WTC11 (cell line): ENCODE results near the gene INTU. TPM values are rescaled to one million over a fixed set of nuclear protein-coding genes. Genes with fewer than 3 reads are reported as not detected.

ENCODE experiments used
- ATAC-seq: fragments of 200-7000 bp; cut with Tn5 transposase; 2 replicates; pipeline ENCODE4 v1.10.0; 2021; ENCODE audit warnings: mild to moderate bottlenecking, moderate library complexity
- CTCF ChIA-PET: fragments of 300-600 bp; sonication (Branson Sonifier 250); formaldehyde crosslinking; loops from one replicate; lab custom pipeline; 2021; ENCODE audit warnings: antibody characterized with exemption; lab: Charles Lee
- POLR2A ChIA-PET: fragments of 350-600 bp; sonication (Branson Sonifier 250); formaldehyde crosslinking; loops from one replicate; lab custom pipeline; 2021; ENCODE audit warnings: antibody characterized with exemption; lab: Charles Lee
- DNase-seq: peaks from one replicate; pipeline ENCODE4 v3.0.0; 2021; ENCODE audit warnings: low spot score
- H3K27ac Mint-ChIP-seq: 2 replicates; pipeline ENCODE4 v1.8.0; 2021; ENCODE audit warnings: mixed read lengths
- H3K27me3 Mint-ChIP-seq: 2 replicates; pipeline ENCODE4 v1.8.0; 2021; ENCODE audit warnings: low read depth, mild to moderate bottlenecking, moderate library complexity, mixed read lengths
- H3K36me3 Mint-ChIP-seq: 2 replicates; pipeline ENCODE4 v1.8.0; 2021; ENCODE audit warnings: mixed read lengths
- H3K4me1 Mint-ChIP-seq: 2 replicates; pipeline ENCODE4 v1.8.0; 2022; ENCODE audit warnings: mixed read lengths
- H3K4me3 Mint-ChIP-seq: 2 replicates; pipeline ENCODE4 v1.8.0; 2021; ENCODE audit warnings: mild to moderate bottlenecking, moderate library complexity, mixed read lengths
- H3K9me3 Mint-ChIP-seq: 2 replicates; pipeline ENCODE4 v1.8.0; 2021; ENCODE audit warnings: mixed read lengths
- AFF4 ChIP-seq: sonication (generic); formaldehyde crosslinking; IDR thresholded peaks from 2 replicates; pipeline ENCODE4 v1.8.1; 2023; ENCODE audit warnings: mild to moderate bottlenecking, missing genetic modification reagents, borderline replicate concordance
- ATF1 ChIP-seq: sonication (generic); formaldehyde crosslinking; IDR thresholded peaks from 2 replicates; pipeline ENCODE4 v1.8.1; 2023; ENCODE audit warnings: mild to moderate bottlenecking, moderate library complexity, missing genetic modification reagents
- E2F5 ChIP-seq: sonication (generic); formaldehyde crosslinking; IDR thresholded peaks from 2 replicates; pipeline ENCODE4 v1.8.1; 2022; ENCODE audit warnings: mild to moderate bottlenecking, moderate library complexity, missing genetic modification reagents
- ELF4 ChIP-seq: sonication (generic); formaldehyde crosslinking; IDR thresholded peaks from 2 replicates; pipeline ENCODE4 v1.8.1; 2022; ENCODE audit warnings: low read depth, mild to moderate bottlenecking, moderate library complexity, missing genetic modification reagents
- ESRRA ChIP-seq: sonication (generic); formaldehyde crosslinking; IDR thresholded peaks from 2 replicates; pipeline ENCODE4 v1.8.1; 2022; ENCODE audit warnings: mild to moderate bottlenecking, missing genetic modification reagents, borderline replicate concordance
- GTF2I ChIP-seq: fragments of 250-450 bp; sonication (Bioruptor Pico); conservative IDR thresholded peaks from 2 replicates; pipeline ENCODE4 v1.4.0; 2021; ENCODE audit warnings: mild to moderate bottlenecking
- JAZF1 ChIP-seq: fragments of 250-450 bp; sonication (Bioruptor Pico); IDR thresholded peaks from 2 replicates; pipeline ENCODE4 v1.9.0; 2021; ENCODE audit warnings: moderate library complexity, mild to moderate bottlenecking, inconsistent platforms
- MXD4 ChIP-seq: fragments of 250-450 bp; sonication (Bioruptor Pico); IDR thresholded peaks from 2 replicates; pipeline ENCODE4 v1.8.0; 2021; ENCODE audit warnings: mild to moderate bottlenecking, moderate library complexity, borderline replicate concordance
- MYBL2 ChIP-seq: sonication (generic); formaldehyde crosslinking; IDR thresholded peaks from 2 replicates; pipeline ENCODE4 v1.8.1; 2023; ENCODE audit warnings: mild to moderate bottlenecking, moderate library complexity, missing genetic modification reagents
- NFE2L1 ChIP-seq: sonication (generic); formaldehyde crosslinking; IDR thresholded peaks from 2 replicates; pipeline ENCODE4 v1.8.1; 2023; ENCODE audit warnings: missing genetic modification reagents
- SP1 ChIP-seq: sonication (generic); formaldehyde crosslinking; conservative IDR thresholded peaks from 2 replicates; pipeline ENCODE4 v1.8.1; 2022; ENCODE audit warnings: missing genetic modification reagents
- TEAD1 ChIP-seq: sonication (generic); formaldehyde crosslinking; IDR thresholded peaks from 2 replicates; pipeline ENCODE4 v1.8.0; 2022; ENCODE audit warnings: mild to moderate bottlenecking, missing genetic modification reagents
- ZNF121 ChIP-seq: sonication (generic); formaldehyde crosslinking; IDR thresholded peaks from 2 replicates; pipeline ENCODE4 v1.8.0; 2023; ENCODE audit warnings: missing genetic modification reagents
- ZNF232 ChIP-seq: sonication (generic); formaldehyde crosslinking; IDR thresholded peaks from 2 replicates; pipeline ENCODE4 v1.8.0; 2022; ENCODE audit warnings: mild to moderate bottlenecking, missing genetic modification reagents
- ZNF671 ChIP-seq: fragments of 250-450 bp; sonication (Bioruptor Pico); IDR thresholded peaks from 2 replicates; pipeline ENCODE4 v1.8.0; 2021; ENCODE audit warnings: mild to moderate bottlenecking
- total RNA-seq: library from RNA; stranded (reverse); gene quantifications from 3 replicates; pipeline ENCODE4 v1.2.3, GENCODE V29; 2021
- TF ChIP-seq, protein P1 (sequence below): fragments of 250-450 bp; sonication (Bioruptor Pico); IDR thresholded peaks from 2 replicates; pipeline ENCODE4 v1.9.0; 2021; ENCODE audit warnings: mild to moderate bottlenecking
- TF ChIP-seq, protein P2 (sequence below): sonication (generic); formaldehyde crosslinking; IDR thresholded peaks from 2 replicates; pipeline ENCODE4 v1.8.0; 2023; ENCODE audit warnings: missing genetic modification reagents
- TF ChIP-seq, protein P3 (sequence below): sonication (generic); formaldehyde crosslinking; IDR thresholded peaks from 2 replicates; pipeline ENCODE4 v1.8.0; 2022; ENCODE audit warnings: missing genetic modification reagents

The INTU gene
- total RNA-seq, 1 experiment from 2014 or later = 15.0 TPM

DNA sequence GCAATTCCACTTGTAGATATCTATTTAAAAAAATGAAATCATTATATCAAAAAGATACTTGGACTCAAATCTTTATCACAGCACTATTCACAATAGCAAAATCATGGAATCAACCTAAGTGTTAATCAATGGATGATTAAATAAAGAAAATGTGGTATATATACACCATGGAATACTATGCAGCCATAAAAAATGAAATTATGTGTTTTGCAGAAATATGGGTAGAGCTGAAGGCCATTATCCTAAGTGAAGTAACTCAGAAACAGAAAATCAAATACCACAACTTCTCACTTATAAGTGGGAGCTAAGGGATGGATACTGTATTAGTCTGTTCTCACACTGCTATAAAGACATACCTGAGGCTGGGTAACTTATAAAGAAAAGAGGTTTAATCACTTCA is 14.3 kb upstream of the INTU start (continued):
- TF ChIP-seq, protein P1, sequence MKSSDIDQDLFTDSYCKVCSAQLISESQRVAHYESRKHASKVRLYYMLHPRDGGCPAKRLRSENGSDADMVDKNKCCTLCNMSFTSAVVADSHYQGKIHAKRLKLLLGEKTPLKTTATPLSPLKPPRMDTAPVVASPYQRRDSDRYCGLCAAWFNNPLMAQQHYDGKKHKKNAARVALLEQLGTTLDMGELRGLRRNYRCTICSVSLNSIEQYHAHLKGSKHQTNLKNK (CRISPR knock-in tag) = no peak
- TF ChIP-seq JAZF1 (CRISPR knock-in tag) = no peak
- TF ChIP-seq TEAD1 (CRISPR knock-in tag) = no peak
- TF ChIP-seq E2F5 (CRISPR knock-in tag) = no peak
- no peak for TF ChIP-seq NFE2L1 (CRISPR knock-in tag)
- no peak for TF ChIP-seq MYBL2
- TF ChIP-seq ATF1 (CRISPR knock-in tag) = no peak

DNA sequence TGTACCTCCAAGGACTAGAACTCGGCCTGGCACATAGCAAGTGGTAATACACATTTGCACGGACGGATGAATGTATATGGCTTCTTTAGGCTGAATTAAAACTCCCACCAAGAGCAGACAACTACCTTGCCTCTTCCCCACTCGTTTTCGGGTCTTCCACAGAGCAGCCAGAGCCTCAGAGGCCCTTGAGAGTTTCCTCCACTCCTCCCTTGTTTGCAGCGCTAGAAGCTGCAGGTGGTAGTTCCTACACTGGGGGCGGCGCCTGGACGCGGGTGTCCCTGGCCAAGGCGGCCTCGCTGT is 10.2 kb upstream of the INTU start:
- DNase-seq (no peak), ATAC-seq (no peak)
- Mint-ChIP-seq H3K27me3 (peaks cover 43% of the 10 kb centered on the region), H3K4me3 (peak overlapping the region; percentile 69), H3K9me3 (no peaks in the 10 kb centered on the region), H3K36me3 (no peaks in the 10 kb centered on the region), H3K4me1 (peaks cover 11% of the 10 kb centered on the region), H3K27ac (no peak overlapping the region)
- TF ChIP-seq MXD4 (CRISPR knock-in tag) (no peak), ZNF232 (CRISPR knock-in tag) (no peak), ZNF671 (no peak), ELF4 (CRISPR knock-in tag) (0 out of 2 replicates have a peak, but pooled peaks have one; percentile 4), ESRRA (no peak), JAZF1 (CRISPR knock-in tag) (no peak), AFF4 (CRISPR knock-in tag) (peak; percentile 60; the same call in 1 of the 2 replicates), GTF2I (CRISPR knock-in tag) (no peak), SP1 (CRISPR knock-in tag) (0 out of 2 replicates have a peak, but pooled peaks have one; percentile 43), ZNF121 (CRISPR knock-in tag) (no peak)
- TF ChIP-seq, protein P2, sequence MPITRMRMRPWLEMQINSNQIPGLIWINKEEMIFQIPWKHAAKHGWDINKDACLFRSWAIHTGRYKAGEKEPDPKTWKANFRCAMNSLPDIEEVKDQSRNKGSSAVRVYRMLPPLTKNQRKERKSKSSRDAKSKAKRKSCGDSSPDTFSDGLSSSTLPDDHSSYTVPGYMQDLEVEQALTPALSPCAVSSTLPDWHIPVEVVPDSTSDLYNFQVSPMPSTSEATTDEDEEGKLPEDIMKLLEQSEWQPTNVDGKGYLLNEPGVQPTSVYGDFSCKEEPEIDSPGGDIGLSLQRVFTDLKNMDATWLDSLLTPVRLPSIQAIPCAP (CRISPR knock-in tag) = no peak
- TF ChIP-seq, protein P3, sequence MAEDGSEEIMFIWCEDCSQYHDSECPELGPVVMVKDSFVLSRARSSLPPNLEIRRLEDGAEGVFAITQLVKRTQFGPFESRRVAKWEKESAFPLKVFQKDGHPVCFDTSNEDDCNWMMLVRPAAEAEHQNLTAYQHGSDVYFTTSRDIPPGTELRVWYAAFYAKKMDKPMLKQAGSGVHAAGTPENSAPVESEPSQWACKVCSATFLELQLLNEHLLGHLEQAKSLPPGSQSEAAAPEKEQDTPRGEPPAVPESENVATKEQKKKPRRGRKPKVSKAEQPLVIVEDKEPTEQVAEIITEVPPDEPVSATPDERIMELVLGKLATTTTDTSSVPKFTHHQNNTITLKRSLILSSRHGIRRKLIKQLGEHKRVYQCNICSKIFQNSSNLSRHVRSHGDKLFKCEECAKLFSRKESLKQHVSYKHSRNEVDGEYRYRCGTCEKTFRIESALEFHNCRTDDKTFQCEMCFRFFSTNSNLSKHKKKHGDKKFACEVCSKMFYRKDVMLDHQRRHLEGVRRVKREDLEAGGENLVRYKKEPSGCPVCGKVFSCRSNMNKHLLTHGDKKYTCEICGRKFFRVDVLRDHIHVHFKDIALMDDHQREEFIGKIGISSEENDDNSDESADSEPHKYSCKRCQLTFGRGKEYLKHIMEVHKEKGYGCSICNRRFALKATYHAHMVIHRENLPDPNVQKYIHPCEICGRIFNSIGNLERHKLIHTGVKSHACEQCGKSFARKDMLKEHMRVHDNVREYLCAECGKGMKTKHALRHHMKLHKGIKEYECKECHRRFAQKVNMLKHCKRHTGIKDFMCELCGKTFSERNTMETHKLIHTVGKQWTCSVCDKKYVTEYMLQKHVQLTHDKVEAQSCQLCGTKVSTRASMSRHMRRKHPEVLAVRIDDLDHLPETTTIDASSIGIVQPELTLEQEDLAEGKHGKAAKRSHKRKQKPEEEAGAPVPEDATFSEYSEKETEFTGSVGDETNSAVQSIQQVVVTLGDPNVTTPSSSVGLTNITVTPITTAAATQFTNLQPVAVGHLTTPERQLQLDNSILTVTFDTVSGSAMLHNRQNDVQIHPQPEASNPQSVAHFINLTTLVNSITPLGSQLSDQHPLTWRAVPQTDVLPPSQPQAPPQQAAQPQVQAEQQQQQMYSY (CRISPR knock-in tag) = no peak
- ChIA-PET POLR2A (interaction anchor here (1.4 kb wide), 1 partner anchor 10 kb away, joined by 8 read pairs; the partner anchor contains the start of gene INTU), CTCF (interaction anchor here (0.7 to 2.3 kb wide), 8 partner anchors 10 to 159 kb away, joined by 3 to 17 read pairs (median 3); partner anchors contain the start of gene INTU)
